HEK293 (cell line): ENCODE data around the gene MED13L.
A peak's percentile ranks its signal among the peaks of the same experiment; 100 is the strongest.
"Not testable (repeated sequence)": the region's sequence is repeated elsewhere in the genome, so short reads cannot be mapped to it uniquely, and the experiment has no call there.

Source experiments
- CTCF ChIA-PET: fragments of 350-600 bp; formaldehyde crosslinking; extraction: SDS; loops from one replicate; lab custom pipeline; 2021; ENCODE audit warnings: antibody characterized with exemption; lab: Yijun Ruan, JAX
- POLR2A ChIA-PET: fragments of 300-600 bp; formaldehyde crosslinking; extraction: SDS; loops from one replicate; lab custom pipeline; 2020; ENCODE audit warnings: antibody characterized with exemption, inconsistent platforms; lab: Yijun Ruan, JAX
- H3K27ac ChIP-seq: fragments of 200-500 bp; sonication (Bioruptor generic); 2 replicates; pipeline ENCODE4 v1.5.1; 2014; ENCODE audit warnings: low read depth, low read length, control low read depth, inconsistent platforms; ENCODE audit errors: extremely low read depth
- H3K36me3 ChIP-seq, 2 experiments: fragments of 200-500 bp in 1 of 2; sonication (Bioruptor generic) in 1 of 2; 1 replicate in 1 of 2; 2 replicates in 1 of 2; pipeline ENCODE4 v1.5.1; 2014 to 2017; ENCODE audit warnings: inconsistent platforms in 2 of 2, low read length in 2 of 2; ENCODE audit not compliant: control insufficient read depth in 2 of 2, insufficient read depth in 1 of 2
- H3K4me1 ChIP-seq: fragments of 200-500 bp; sonication (Bioruptor generic); 2 replicates; pipeline ENCODE4 v1.5.1; 2014; ENCODE audit warnings: mild to moderate bottlenecking, low read length, inconsistent platforms; ENCODE audit not compliant: control insufficient read depth, insufficient read depth
- H3K4me3 ChIP-seq: 2 replicates; pipeline ENCODE4 v1.5.1; 2011; ENCODE audit warnings: low read depth, mild to moderate bottlenecking, control low read depth, low read length, moderate library complexity
- H3K9me3 ChIP-seq: fragments of 200-500 bp; sonication (Bioruptor generic); 2 replicates; pipeline ENCODE4 v1.5.1; 2014; ENCODE audit warnings: low read depth, low read length, inconsistent platforms; ENCODE audit not compliant: control insufficient read depth, insufficient read depth
- MYNN ChIP-seq: fragments of 450-650 bp; formaldehyde crosslinking; IDR thresholded peaks from 2 replicates; pipeline ENCODE4 v1.5.1; 2016; ENCODE audit warnings: missing biosample characterization, missing genetic modification characterization, borderline replicate concordance
- REST ChIP-seq: fragments of 450-650 bp; formaldehyde crosslinking; IDR thresholded peaks from 2 replicates; pipeline ENCODE4 v1.5.1; 2016; ENCODE audit warnings: missing biosample characterization, missing genetic modification characterization
- ZBTB1 ChIP-seq: fragments of 450-650 bp; formaldehyde crosslinking; IDR thresholded peaks from 2 replicates; pipeline ENCODE4 v1.5.1; 2016; ENCODE audit warnings: missing biosample characterization, missing genetic modification characterization
- ZFHX2 ChIP-seq: fragments of 450-650 bp; formaldehyde crosslinking; conservative IDR thresholded peaks from 2 replicates; pipeline ENCODE4 v1.5.1; 2016; ENCODE audit warnings: missing biosample characterization, missing genetic modification characterization
- ZFP41 ChIP-seq: fragments of 450-650 bp; formaldehyde crosslinking; IDR thresholded peaks from 2 replicates; pipeline ENCODE4 v1.5.1; 2016; ENCODE audit warnings: missing biosample characterization, missing genetic modification characterization, borderline replicate concordance
- ZNF10 ChIP-seq: fragments of 450-650 bp; formaldehyde crosslinking; IDR thresholded peaks from 2 replicates; pipeline ENCODE4 v1.5.1; 2017; ENCODE audit warnings: missing biosample characterization, missing genetic modification characterization
- ZNF335 ChIP-seq: fragments of 450-650 bp; formaldehyde crosslinking; conservative IDR thresholded peaks from 2 replicates; pipeline ENCODE4 v1.5.1; 2016; ENCODE audit warnings: missing biosample characterization, missing genetic modification characterization
- ZNF391 ChIP-seq: fragments of 450-650 bp; formaldehyde crosslinking; IDR thresholded peaks from 2 replicates; pipeline ENCODE4 v1.5.1; 2016; ENCODE audit warnings: low read depth, missing biosample characterization, missing genetic modification characterization, borderline replicate concordance
- ZNF513 ChIP-seq: fragments of 450-650 bp; IDR thresholded peaks from 2 replicates; pipeline ENCODE4 v1.5.1; 2018; ENCODE audit warnings: missing biosample characterization, missing genetic modification characterization
- ZNF514 ChIP-seq: fragments of 450-650 bp; formaldehyde crosslinking; IDR thresholded peaks from 2 replicates; pipeline ENCODE4 v1.5.1; 2016; ENCODE audit warnings: missing biosample characterization, missing genetic modification characterization
- ZNF580 ChIP-seq: fragments of 450-650 bp; formaldehyde crosslinking; IDR thresholded peaks from 2 replicates; pipeline ENCODE4 v1.5.1; 2016; ENCODE audit warnings: missing biosample characterization, missing genetic modification characterization
- ZNF585B ChIP-seq: fragments of 450-650 bp; formaldehyde crosslinking; IDR thresholded peaks from 2 replicates; pipeline ENCODE4 v1.5.1; 2016; ENCODE audit warnings: missing biosample characterization, missing genetic modification characterization
- ZNF677 ChIP-seq: fragments of 450-650 bp; IDR thresholded peaks from 2 replicates; pipeline ENCODE4 v1.5.0; 2018; ENCODE audit warnings: missing biosample characterization, mild to moderate bottlenecking, missing genetic modification characterization, moderate library complexity
- ZSCAN4 ChIP-seq: fragments of 450-650 bp; formaldehyde crosslinking; IDR thresholded peaks from 2 replicates; pipeline ENCODE4 v1.5.1; 2017; ENCODE audit warnings: missing biosample characterization, missing genetic modification characterization

Gene MED13L

GRCh38 chr12:116284396-116284795, 6.9 kb upstream of the MED13L start (continued):
- TF ChIP-seq ZNF580 (tag by site-specific recombination) (no peak), ZFP41 (tag by site-specific recombination) (no peak), ZSCAN4 (tag by site-specific recombination) (no peak), ZFHX2 (tag by site-specific recombination) (no peak), ZNF585B (tag by site-specific recombination) (no peak), REST (tag by site-specific recombination) (no peak), ZNF513 (tag by site-specific recombination) (no peak), ZNF677 (no peak), ZNF514 (tag by site-specific recombination) (no peak), ZNF335 (tag by site-specific recombination) (no peak), ZBTB1 (tag by site-specific recombination) (no peak)
- TF ChIP-seq, all 188 proteins: peak for 0

- not testable (repeated sequence) for H3K4me1 ChIP-seq
Measured at GRCh38 chr12:116283881-116284280, 6.4 kb upstream of the MED13L start.

GRCh38 chr12:116282371-116283286, 5.1 kb upstream of the MED13L start:
- TF ChIP-seq ZNF10 (tag by site-specific recombination) (0 out of 2 replicates have a peak, but pooled peaks have one; percentile 30), ZNF391 (tag by site-specific recombination) (no peak), MYNN (tag by site-specific recombination) (peak; percentile 84)
- no peaks in the 10 kb centered on the region for H3K36me3 ChIP-seq
- POLR2A ChIA-PET = interaction anchor here (1.0 kb wide), 1 partner anchor 11 kb away, joined by 3 read pairs; no protein-coding TSS in a partner anchor
- no peaks in the 10 kb centered on the region for H3K9me3 ChIP-seq
- no peak overlapping the region for H3K27ac ChIP-seq
- CTCF ChIA-PET = interaction anchor here (0.7 kb wide), 2 partner anchors 63 to 328 kb away, joined by 3 read pairs; no protein-coding TSS in a partner anchor
- peaks cover 5% of the 10 kb centered on the region for H3K4me1 ChIP-seq
- no peak overlapping the region for H3K4me3 ChIP-seq

More at GRCh38 chr12:116283881-116284280, 6.4 kb upstream of the MED13L start:
- H3K9me3 ChIP-seq, H3K4me3 ChIP-seq, H3K27ac ChIP-seq, CTCF ChIA-PET, POLR2A ChIA-PET, H3K36me3 ChIP-seq: not testable (repeated sequence)
